Hematopoietic multipotent progenitor cell treated with erythropoietin and hydrocortisone succinate and interleukin-3 and kit ligand, for 17 days (in vitro differentiated cells): Measurements from ENCODE around the gene TSEN34.
"Not testable (repeated sequence)": the region's sequence is repeated elsewhere in the genome, so short reads cannot be mapped to it uniquely, and the experiment has no call there.

Experiments used
- DNase-seq: peaks from one replicate; pipeline ENCODE4 v3.0.0-alpha.2; 2015; ENCODE audit warnings: low spot score

The TSEN34 gene

DNA sequence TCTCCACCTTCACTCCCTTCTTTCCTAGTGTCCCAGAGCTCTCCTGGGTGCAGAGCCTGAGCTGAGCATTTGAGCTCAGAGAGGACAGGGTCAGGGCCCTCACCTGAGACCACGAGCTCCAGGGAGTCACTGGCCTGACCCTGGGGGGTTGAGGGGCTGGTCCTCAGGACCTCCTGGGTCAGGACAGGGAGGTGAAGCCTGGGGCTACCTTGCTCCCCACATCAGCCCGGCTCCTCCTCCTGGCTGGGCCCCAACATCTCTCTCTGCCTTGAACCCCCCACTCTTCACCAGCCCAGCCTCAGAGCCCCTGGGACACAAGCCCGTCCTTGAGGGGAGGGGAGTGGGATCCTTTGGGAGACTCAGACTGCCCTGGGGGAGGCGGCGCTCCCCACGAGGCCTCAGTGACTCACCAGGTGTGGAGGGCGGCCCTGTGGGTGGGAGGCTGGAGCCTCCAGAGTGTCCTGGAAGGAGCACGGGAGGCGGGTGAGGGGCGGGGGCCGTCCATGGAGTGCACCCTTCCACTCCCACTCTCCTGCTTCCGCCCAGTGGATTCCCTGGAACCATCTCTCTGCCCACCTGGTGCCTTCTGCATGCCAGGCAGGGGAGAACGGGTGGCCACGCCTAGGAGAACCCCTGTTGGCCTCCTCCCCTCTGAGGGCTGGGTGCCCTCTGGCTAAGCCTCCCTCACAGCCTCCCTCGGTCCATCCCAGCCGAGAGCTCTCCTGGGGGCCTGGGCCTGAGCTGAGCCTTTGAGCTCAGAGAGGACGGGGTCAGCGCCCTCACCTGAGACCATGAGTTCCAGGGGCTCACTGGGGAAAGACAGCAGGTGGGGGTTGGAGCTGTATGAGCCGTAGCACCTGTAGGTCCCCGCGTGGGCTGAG lies 48.6 kb downstream of the TSEN34 start:
- DNase-seq = not testable (repeated sequence)

- not testable (repeated sequence) for DNase-seq
Observed at GRCh38 chr19:54240372-54241336, 49.5 kb downstream of the TSEN34 start.

GRCh38 chr19:54242234-54242633 lies 51.1 kb downstream of the TSEN34 start:
- DNase-seq = not testable (repeated sequence)

- DNase-seq = not testable (repeated sequence)
Observed at GRCh38 chr19:54242646-54243045, 51.5 kb downstream of the TSEN34 start, which contains the start of gene LILRA6. TSS of gene LILRA6 (minus strand) at chr19:54242790.

- DNase-seq = not testable (repeated sequence)
Observed at GRCh38 chr19:54243809-54244208, 52.7 kb downstream of the TSEN34 start.
